ENCODE results near the gene DPM2.

DPM2 gene

GRCh38 chr9:127936347-127936852 lies 1.3 kb downstream of the DPM2 start:
- no peak for DNase-seq (ENCODE audit: low spot score)

- DNase-seq (ENCODE audit: low spot score): no peak
Observed at GRCh38 chr9:127935765-127936221, 1.9 kb downstream of the DPM2 start.

- no peak for DNase-seq (ENCODE audit: low spot score)
Observed at GRCh38 chr9:127934986-127935385, 2.7 kb downstream of the DPM2 start.

- DNase-seq (ENCODE audit: low spot score): no peak
Observed at GRCh38 chr9:127934248-127934647, 3.4 kb downstream of the DPM2 start.

GRCh38 chr9:127931092-127931881 lies 6.4 kb downstream of the DPM2 start:
- DNase-seq (ENCODE audit: low spot score): peak; percentile 65

- peak; percentile 85 for DNase-seq (ENCODE audit: low spot score)
Observed at GRCh38 chr9:127930231-127931091, 7.2 kb downstream of the DPM2 start, which contains the start of gene PIP5KL1. TSS of gene PIP5KL1 (minus strand) at chr9:127930777. CDS start at chr9:127930752, 25 bp downstream.

GRCh38 chr9:127929625-127929979 lies 8.1 kb downstream of the DPM2 start:
- no peak for DNase-seq (ENCODE audit: low spot score)

GRCh38 chr9:127928676-127929624 lies 8.7 kb downstream of the DPM2 start:
- no peak for DNase-seq (ENCODE audit: low spot score)

GRCh38 chr9:127927988-127928675 lies 9.5 kb downstream of the DPM2 start:
- DNase-seq (ENCODE audit: low spot score): no peak

GRCh38 chr9:127927201-127927987 lies 10.3 kb downstream of the DPM2 start:
- no peak for DNase-seq (ENCODE audit: low spot score)

- no peak for DNase-seq (ENCODE audit: low spot score)
Observed at GRCh38 chr9:127926906-127927200, 10.8 kb downstream of the DPM2 start.

- no peak for DNase-seq (ENCODE audit: low spot score)
Observed at GRCh38 chr9:127925959-127926905, 11.4 kb downstream of the DPM2 start.

- DNase-seq (ENCODE audit: low spot score): no peak
Observed at GRCh38 chr9:127924736-127925444, 12.8 kb downstream of the DPM2 start.

- no peak for DNase-seq (ENCODE audit: low spot score)
Observed at GRCh38 chr9:127923771-127924170, 13.9 kb downstream of the DPM2 start.

GRCh38 chr9:127923046-127923445 lies 14.6 kb downstream of the DPM2 start:
- no peak for DNase-seq (ENCODE audit: low spot score)

GRCh38 chr9:127921557-127922120 lies 16.0 kb downstream of the DPM2 start:
- peak; percentile 77 for DNase-seq (ENCODE audit: low spot score)

GRCh38 chr9:127920794-127921193 lies 16.9 kb downstream of the DPM2 start:
- no peak for DNase-seq (ENCODE audit: low spot score)

- DNase-seq (ENCODE audit: low spot score): peak; percentile 100
Observed at GRCh38 chr9:127919253-127919815, 18.3 kb downstream of the DPM2 start.

Data from kidney capillary endothelial cell (primary cell).